ENCODE measurements around the gene LAMA3.

GRCh38 chr18:23827681-23828080 is 138.4 kb downstream of the LAMA3 start:
- TF ChIP-seq SUZ12 (IDR thresholded peaks at IDR 0.05; ENCODE audit: extremely low read depth, insufficient read depth, insufficient read length), result no peak
- TF ChIP-seq ZNF274 (IDR thresholded peaks at IDR 0.05; ENCODE audit: low read depth, low read length), result no peak
